PC-3 (cell line): ENCODE results near the gene AGGF1. TPM values are rescaled to one million over a fixed set of nuclear protein-coding genes. Genes with fewer than 3 reads are reported as not detected.

Experiments used
- ATAC-seq: fragments of 200-7000 bp; cut with Tn5 transposase; 2 replicates; pipeline ENCODE4 v1.9.1; 2020; ENCODE audit warnings: mild to moderate bottlenecking, moderate library complexity
- BruUV-seq: library from RNA; stranded (reverse); fragments of 400-500 nt; replicated peaks from 2 replicates; lab custom pipeline; 2021; lab: Mats Ljungman, UMichigan
- CTCF ChIA-PET: fragments of 300-600 bp; sonication (Branson Sonifier 250); formaldehyde crosslinking; loops from one replicate; lab custom pipeline; 2022; ENCODE audit warnings: antibody characterized with exemption; lab: Charles Lee
- POLR2A ChIA-PET: fragments of 300-600 bp; sonication (Branson Sonifier 250); formaldehyde crosslinking; loops from one replicate; lab custom pipeline; 2022; ENCODE audit warnings: antibody characterized with exemption; ENCODE audit not compliant: unreplicated experiment; lab: Charles Lee
- DNase-seq: peaks from one replicate; pipeline ENCODE4 v3.0.0-alpha.2; 2015
- H2AFZ ChIP-seq: fragments of 300-600 bp; sonication (generic); 2 replicates; pipeline ENCODE4 v1.6.0; 2016; ENCODE audit warnings: antibody characterized with exemption, low read length
- H3F3A ChIP-seq: fragments of 300-600 bp; sonication (generic); one replicate; pipeline ENCODE4 v1.6.0; 2017; ENCODE audit warnings: antibody characterized with exemption, low read length, control low read depth, mild to moderate bottlenecking; ENCODE audit not compliant: unreplicated experiment
- H3K27ac ChIP-seq: fragments of 300-600 bp; sonication (generic); 2 replicates; pipeline ENCODE4 v1.5.1; 2016; ENCODE audit warnings: mild to moderate bottlenecking, low read length
- H3K27me3 ChIP-seq: fragments of 300-600 bp; sonication (generic); 2 replicates; pipeline ENCODE4 v1.6.1; 2016; ENCODE audit warnings: low read length, mixed read lengths
- H3K36me3 ChIP-seq: fragments of 300-600 bp; sonication (generic); 2 replicates; pipeline ENCODE4 v1.6.1; 2016; ENCODE audit warnings: low read depth, mixed run types, low read length, mixed read lengths
- H3K4me1 ChIP-seq: fragments of 300-600 bp; sonication (generic); 2 replicates; pipeline ENCODE4 v1.5.1; 2016; ENCODE audit warnings: low read length; ENCODE audit not compliant: insufficient read depth
- H3K4me2 ChIP-seq: fragments of 300-600 bp; sonication (generic); 2 replicates; pipeline ENCODE4 v1.6.0; 2016; ENCODE audit warnings: low read length
- H3K4me3 ChIP-seq: fragments of 300-600 bp; sonication (generic); 2 replicates; pipeline ENCODE4 v1.5.1; 2016; ENCODE audit warnings: mild to moderate bottlenecking, low read length, mixed read lengths
- H3K79me2 ChIP-seq: fragments of 300-600 bp; sonication (generic); 2 replicates; pipeline ENCODE4 v1.6.1; 2017; ENCODE audit warnings: low read length, mixed read lengths
- H3K9ac ChIP-seq: fragments of 300-600 bp; sonication (generic); 2 replicates; pipeline ENCODE4 v1.6.0; 2016; ENCODE audit warnings: mild to moderate bottlenecking, low read length
- H3K9me2 ChIP-seq: fragments of 300-600 bp; sonication (generic); replicated peaks from 2 replicates; pipeline ENCODE4 v1.6.1; 2016; ENCODE audit warnings: mixed run types, low read length, mixed read lengths
- H3K9me3 ChIP-seq: fragments of 300-600 bp; sonication (generic); 2 replicates; pipeline ENCODE4 v1.6.1; 2016; ENCODE audit warnings: low read length, mixed read lengths
- H4K20me1 ChIP-seq: fragments of 300-600 bp; sonication (generic); 2 replicates; pipeline ENCODE4 v1.6.1; 2016; ENCODE audit warnings: low read length, mixed read lengths
- CTCF ChIP-seq: fragments of 300-600 bp; sonication (generic); conservative IDR thresholded peaks from 2 replicates; pipeline ENCODE4 v1.5.1; 2017; ENCODE audit warnings: antibody characterized with exemption, low read depth, mild to moderate bottlenecking, low read length
- EZH2 ChIP-seq: fragments of 300-600 bp; sonication (generic); IDR thresholded peaks from one replicate; pipeline ENCODE4 v1.6.1; 2017; ENCODE audit warnings: antibody characterized with exemption, mild to moderate bottlenecking, low read length; ENCODE audit not compliant: unreplicated experiment
- EZH2phosphoT487 ChIP-seq: fragments of 300-600 bp; sonication (generic); IDR thresholded peaks from 2 replicates; pipeline ENCODE4 v1.6.1; 2018; ENCODE audit warnings: mild to moderate bottlenecking, antibody characterized with exemption, low read length, borderline replicate concordance
- intact Hi-C: fragments of 100-400 bp; cut with micrococcal nuclease; formaldehyde crosslinking; loops from 2 replicates; pipeline ENCODE4 v1.9.0; 2023
- total RNA-seq: library from RNA; depleted of rRNA; stranded (reverse); fragments of >200 nt; gene quantifications from 2 replicates; pipeline ENCODE4 v1.2.3, GENCODE V29; 2014

AGGF1 gene
- total RNA-seq, 1 experiment from 2014 or later, result 14.4 TPM

- CTCF ChIA-PET, result no interaction called here
- Histone ChIP-seq H3F3A (no peaks in the 10 kb centered on the region), H3K9me3 (no peaks in the 10 kb centered on the region), H3K9ac (no peak overlapping the region), H3K27ac (no peak overlapping the region), H4K20me1 (no peaks in the 10 kb centered on the region), H2AFZ (no peak overlapping the region), H3K4me3 (no peak overlapping the region), H3K36me3 (no peaks in the 10 kb centered on the region), H3K4me2 (no peak overlapping the region), H3K4me1 (peaks cover 11% of the 10 kb centered on the region), H3K27me3 (no peaks in the 10 kb centered on the region), H3K79me2 (no peaks in the 10 kb centered on the region; the same call in 1 of the 2 replicates), H3K9me2 (no peaks in the 10 kb centered on the region)
- no TSS peak for BruUV-seq
- POLR2A ChIA-PET, result no interaction called here
- intact Hi-C loops, result no loop called here
- no peak for ATAC-seq
- DNase-seq, result no peak
- TF ChIP-seq EZH2 (no peak), CTCF (no peak), EZH2phosphoT487 (no peak)
Measured at GRCh38 chr5:77080905-77081304, 50.7 kb downstream of the AGGF1 start.

GRCh38 chr5:77082280-77082679 is 52.1 kb downstream of the AGGF1 start:
- POLR2A ChIA-PET, result no interaction called here
- Histone ChIP-seq H3K79me2 (no peaks in the 10 kb centered on the region; the same call in 1 of the 2 replicates), H3K36me3 (no peaks in the 10 kb centered on the region), H3F3A (no peaks in the 10 kb centered on the region), H3K9ac (no peak overlapping the region), H2AFZ (no peak overlapping the region), H3K4me2 (no peak overlapping the region), H3K4me3 (no peak overlapping the region), H3K4me1 (peaks cover 16% of the 10 kb centered on the region), H3K9me3 (no peaks in the 10 kb centered on the region), H3K27me3 (no peaks in the 10 kb centered on the region), H3K27ac (no peak overlapping the region), H3K9me2 (no peaks in the 10 kb centered on the region), H4K20me1 (no peaks in the 10 kb centered on the region)
- DNase-seq, result no peak
- intact Hi-C loops, result no loop called here
- no TSS peak for BruUV-seq
- CTCF ChIA-PET, result no interaction called here
- ATAC-seq, result no peak
- TF ChIP-seq EZH2phosphoT487, result no peak
- no peak for TF ChIP-seq CTCF
- no peak for TF ChIP-seq EZH2

- H3K9ac ChIP-seq, result no peak overlapping the region
- ChIA-PET POLR2A (no interaction called here), CTCF (no interaction called here)
- H3K27me3 ChIP-seq, result no peaks in the 10 kb centered on the region
- H3K4me1 ChIP-seq, result peaks cover 24% of the 10 kb centered on the region
- TF ChIP-seq EZH2phosphoT487, result no peak
- no peak for TF ChIP-seq CTCF
- no peak for TF ChIP-seq EZH2
- no peaks in the 10 kb centered on the region for H3K36me3 ChIP-seq
- H3K4me3 ChIP-seq, result no peak overlapping the region
- H3K79me2 ChIP-seq, result no peaks in the 10 kb centered on the region; the same call in 1 of the 2 replicates
- H3K4me2 ChIP-seq, result no peak overlapping the region
- H3K27ac ChIP-seq, result no peak overlapping the region
- BruUV-seq, result no TSS peak
- H3K9me3 ChIP-seq, result no peaks in the 10 kb centered on the region
- H2AFZ ChIP-seq, result no peak overlapping the region
- no peak for ATAC-seq
- no peaks in the 10 kb centered on the region for H4K20me1 ChIP-seq
- no peaks in the 10 kb centered on the region for H3K9me2 ChIP-seq
- intact Hi-C loops, result no loop called here
- no peaks in the 10 kb centered on the region for H3F3A ChIP-seq
- DNase-seq, result no peak
Measured at GRCh38 chr5:77083088-77083487, 52.9 kb downstream of the AGGF1 start.
